HG03135 (cell line): ENCODE measurements around the gene DELE1.
"Not testable (repeated sequence)": the region's sequence is repeated elsewhere in the genome, so short reads cannot be mapped to it uniquely, and the experiment has no call there.

Source experiments
- ATAC-seq: cut with Tn5 transposase; IDR thresholded peaks from one replicate; pipeline ENCODE4 v1.9.1; 2021; ENCODE audit warnings: mild to moderate bottlenecking, moderate library complexity; ENCODE audit not compliant: unreplicated experiment

The DELE1 gene

DNA sequence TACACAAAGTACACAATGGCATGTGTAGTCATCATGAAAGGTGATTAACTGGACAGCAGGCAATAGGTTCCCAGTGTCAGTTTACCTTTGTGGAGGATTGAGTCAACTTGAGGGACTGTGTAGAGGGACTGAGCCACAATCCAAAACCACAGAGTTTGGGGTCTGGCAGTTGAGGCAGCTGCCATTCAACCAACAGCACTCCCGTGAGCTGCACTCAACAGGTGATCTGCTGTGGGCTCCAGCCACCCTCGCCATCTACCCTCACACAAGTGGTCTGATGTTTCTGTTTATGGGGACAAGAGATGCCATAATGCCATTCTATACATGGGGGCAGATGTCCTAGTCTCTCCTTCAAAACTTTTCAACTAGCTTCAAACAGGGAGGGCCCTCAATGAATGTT lies 2.9 kb upstream of the DELE1 start:
- no peak for ATAC-seq

DNA sequence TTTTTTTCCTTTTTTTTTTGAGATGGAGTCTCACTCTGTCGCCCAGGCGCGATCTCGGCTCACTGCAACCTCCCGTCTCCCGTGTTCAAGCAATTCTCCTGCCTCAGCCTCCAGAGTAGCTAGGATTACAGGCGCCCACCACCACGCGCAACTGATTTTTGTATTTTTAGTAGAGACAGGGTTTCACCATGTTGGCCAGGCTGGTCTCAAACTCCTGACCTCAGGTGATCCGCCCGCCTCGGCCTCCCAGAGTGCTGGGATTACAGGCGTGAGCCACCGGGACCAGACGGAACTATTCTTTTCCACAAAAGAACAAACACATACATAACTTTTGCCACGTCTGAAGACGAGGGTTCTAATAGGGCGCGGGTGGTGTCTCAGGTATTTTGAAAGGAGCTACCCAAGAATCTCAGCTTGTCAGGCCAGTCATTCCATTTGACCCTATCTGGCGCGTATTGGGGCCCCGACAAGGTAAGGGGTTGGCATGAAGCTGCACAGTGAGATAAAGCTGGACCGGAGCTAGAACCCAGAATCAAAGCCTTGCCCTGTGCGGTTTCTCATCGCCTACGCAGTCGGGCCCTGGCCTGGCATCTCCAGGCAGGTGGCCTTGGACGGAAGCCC lies 734 bp upstream of the DELE1 start:
- not testable (repeated sequence) for ATAC-seq

DNA sequence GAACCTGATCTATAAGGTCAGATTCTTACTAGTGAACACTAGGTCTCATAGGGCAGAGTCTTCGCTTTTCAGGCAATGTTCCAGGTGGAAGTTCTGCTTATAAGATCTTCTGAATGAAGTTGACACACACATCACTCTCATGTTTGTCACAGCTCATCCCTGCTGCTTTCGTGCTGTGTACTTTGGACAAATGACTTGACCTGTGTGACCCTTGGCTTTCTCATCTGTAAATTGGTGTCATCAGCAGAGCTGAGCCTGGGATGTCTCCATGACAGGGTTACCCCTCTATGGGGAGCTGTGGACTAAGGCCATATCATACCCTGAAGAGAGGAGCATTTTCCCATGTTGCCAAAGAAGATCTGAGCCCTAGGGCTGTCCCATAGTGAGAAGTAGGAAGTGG lies 2.8 kb downstream of the DELE1 start:
- no peak for ATAC-seq

DNA sequence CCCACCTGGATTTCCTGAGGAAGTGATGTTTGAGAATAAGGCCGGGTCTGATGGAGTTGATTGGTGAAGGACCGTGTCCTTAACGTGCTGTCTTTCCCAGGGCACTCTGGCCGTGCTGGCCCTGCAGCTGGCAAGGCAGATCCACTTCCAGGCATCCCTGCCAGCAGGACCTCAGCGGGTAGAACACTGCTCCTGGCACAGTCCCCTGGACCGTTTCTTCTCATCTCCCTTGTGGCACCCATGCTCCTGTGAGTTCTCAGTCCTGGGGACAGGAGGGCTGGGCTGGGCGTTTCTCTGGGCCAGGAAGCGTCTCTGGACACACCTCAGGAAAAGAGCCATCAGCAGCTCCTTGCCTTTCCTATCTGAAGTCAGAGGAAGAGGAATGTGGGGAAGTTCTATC lies 4.4 kb downstream of the DELE1 start:
- ATAC-seq, result no peak

DNA sequence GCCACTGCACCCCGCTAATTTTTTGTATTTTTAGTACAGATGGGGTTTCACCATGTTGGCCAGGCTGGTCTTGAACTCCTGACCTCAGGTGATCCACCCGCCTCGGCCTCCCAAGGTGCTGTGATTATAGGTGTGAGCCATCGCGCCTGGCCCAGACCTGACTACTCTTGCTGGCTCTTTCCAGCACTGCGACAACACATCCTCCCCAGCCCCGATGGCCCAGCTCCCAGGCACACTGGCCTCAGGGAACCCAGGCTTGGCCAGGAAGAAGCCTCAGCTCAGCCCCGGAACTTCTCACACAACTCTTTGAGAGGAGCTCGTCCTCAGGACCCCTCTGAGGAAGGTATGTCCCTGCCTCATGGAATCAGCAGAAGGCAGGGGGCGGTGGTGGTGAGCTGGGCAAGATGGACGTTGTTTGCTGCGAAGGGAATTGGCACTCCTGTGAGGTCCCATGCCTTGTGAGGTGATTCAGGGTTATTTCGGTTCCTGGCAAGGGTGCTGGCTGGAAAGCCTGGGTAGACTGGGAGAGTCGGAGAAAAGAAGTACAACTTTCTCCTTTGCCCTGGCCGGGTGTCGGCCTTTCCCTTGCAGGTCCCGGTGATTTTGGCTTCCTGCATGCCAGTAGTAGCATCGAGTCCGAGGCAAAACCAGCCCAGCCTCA lies 5.9 kb downstream of the DELE1 start:
- ATAC-seq, result no peak

DNA sequence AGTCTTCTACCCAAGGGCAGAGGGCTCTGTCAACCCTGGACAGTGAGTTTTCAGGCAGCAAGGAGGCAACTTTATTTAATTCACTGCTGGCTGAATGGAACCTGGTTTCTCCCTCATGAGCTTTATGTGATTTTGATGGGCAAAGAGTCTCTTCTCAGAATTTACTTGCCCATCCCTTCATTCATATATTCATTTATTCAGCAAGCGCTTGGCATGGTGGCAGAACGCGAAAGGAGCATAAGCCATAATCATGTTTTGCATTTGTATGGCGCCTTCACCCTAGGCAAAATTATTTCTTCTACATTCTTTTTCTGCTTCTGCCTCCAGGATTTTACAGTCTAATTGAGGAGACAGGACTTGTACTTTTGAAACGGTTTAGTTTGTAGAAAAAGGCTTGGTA lies 8.0 kb downstream of the DELE1 start:
- no peak for ATAC-seq

DNA sequence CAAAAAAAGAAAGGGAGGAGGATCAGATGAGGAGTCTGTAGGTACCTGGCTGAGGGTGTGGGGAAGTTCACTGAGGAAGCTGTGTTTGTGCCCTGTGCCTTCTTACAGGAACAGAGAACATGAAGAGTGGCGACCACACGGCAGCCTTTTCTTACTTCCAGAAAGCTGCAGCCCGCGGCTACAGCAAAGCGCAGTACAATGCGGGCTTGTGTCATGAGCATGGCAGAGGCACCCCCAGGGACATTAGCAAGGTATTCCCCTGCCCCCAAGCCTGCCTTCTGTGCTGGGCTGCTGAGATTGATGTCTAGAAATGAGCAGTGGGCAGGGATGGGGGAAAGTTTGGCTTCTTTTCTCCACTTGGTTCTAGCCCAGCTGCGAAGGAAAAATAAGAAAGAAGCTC lies 9.5 kb downstream of the DELE1 start:
- ATAC-seq, result no peak

DNA sequence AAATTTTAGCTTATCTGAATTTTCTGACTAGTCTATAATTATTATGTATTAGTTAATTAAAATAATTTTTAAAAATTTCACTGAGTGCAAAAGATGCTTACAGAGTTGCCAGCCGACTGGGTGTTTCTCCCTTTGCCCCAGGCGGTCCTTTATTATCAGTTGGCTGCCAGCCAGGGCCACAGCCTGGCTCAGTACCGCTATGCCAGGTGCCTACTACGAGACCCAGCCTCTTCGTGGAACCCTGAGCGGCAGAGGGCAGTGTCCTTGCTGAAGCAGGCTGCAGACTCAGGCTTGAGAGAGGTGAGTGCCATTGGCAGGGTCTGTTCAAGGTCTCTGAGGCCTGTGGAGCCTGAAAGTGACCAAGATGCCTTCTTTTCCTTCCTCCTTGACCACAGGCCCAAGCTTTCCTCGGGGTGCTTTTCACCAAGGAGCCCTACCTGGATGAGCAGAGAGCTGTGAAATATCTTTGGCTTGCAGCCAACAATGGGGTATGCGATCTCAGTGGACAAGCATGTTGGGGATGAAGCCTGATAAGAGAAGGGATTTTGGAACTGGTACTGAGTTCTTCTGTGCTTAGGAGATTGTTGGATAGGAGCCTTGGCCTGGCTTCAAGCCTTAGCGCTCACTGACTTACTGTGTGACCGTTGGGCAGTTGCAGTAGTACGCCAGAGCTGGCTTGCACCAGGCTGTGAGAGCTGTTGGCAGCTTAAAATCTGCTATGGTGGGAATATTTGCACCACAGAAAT lies 10.6 kb downstream of the DELE1 start:
- no peak for ATAC-seq

DNA sequence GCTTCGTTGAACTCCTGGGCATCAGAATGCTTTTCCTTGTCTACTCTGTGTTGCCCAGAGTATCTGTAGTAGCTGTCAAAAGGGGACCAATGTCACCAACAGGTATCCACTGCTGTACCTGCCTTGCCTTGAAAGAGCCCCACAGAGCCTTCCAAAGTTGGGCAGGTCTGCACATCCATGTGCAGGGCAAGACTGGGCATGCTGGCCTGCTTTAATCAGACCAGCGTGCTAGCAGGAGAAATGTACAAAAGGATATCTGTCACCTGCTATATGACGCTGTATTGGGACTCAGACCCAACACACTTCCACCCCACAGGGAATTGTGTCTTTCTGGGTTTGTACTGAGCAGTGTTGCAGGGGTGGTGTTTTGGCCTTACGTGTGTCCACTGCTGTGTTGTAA lies 11.9 kb downstream of the DELE1 start:
- ATAC-seq, result no peak

DNA sequence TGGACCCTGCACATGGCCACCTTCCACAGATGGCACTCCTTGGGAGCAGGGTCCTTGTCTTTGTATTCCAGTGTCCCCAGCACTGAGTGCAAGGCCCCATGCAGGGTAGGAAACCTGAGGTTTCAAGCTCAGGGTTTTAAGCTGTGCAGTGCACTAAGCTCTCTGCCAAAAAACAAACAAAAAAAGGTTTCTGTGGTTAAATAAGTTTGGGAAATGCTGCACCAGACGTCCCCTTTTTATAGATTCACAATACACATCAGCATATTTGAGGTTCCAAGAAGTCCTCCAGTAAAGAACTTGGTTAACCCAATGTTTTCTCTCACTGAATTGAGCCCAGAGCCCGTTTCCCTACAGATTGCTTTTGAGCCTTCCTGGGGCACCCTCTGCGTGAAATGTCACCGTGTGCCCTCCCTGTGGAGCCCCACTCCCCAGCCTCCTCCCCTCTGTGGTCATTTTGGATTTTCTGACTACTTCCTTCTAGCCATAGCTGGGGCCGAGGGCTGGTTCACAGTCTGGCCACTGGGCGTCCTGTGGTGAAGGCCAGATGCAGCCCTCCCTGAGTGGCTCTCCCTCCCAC lies 17.1 kb downstream of the DELE1 start:
- ATAC-seq, result no peak

DNA sequence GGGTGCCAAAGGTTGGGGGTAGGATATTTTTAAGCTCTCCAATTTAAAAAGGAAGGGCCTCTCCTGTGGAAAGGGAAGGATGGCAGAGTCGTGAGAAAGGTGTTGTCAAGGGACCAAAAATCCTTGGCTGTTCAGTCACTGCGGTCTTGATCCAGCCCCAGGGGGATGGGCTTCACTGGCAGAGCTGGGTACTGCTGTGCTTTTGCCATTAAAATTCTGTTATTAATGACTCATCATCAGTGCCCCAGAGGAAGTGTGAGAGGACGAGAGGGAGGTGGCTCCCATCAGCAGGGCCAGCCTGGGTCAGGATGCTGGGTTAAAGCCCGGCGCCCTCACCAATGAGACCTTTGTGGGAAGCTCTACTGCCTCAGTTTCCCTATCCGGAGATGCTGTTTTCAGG lies 17.6 kb downstream of the DELE1 start:
- ATAC-seq, result no peak

DNA sequence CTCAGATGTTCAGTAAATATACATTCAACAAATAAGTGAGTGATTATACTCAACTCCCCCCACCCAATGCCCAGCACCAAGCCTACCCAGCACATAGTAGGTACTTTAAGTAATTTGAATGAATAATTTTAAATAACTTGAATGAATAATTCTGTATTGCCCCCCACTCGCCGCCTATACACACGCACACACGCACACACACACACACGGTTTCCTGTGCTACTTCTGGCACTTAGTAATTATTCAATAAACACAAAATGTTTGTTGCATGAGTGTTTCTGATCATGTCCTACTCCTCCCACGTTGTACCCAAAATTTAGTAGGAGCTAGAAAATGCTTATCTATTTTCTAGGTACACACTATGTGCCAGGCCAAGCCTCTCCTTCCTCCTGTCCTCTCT lies 18.1 kb downstream of the DELE1 start:
- ATAC-seq, result no peak

DNA sequence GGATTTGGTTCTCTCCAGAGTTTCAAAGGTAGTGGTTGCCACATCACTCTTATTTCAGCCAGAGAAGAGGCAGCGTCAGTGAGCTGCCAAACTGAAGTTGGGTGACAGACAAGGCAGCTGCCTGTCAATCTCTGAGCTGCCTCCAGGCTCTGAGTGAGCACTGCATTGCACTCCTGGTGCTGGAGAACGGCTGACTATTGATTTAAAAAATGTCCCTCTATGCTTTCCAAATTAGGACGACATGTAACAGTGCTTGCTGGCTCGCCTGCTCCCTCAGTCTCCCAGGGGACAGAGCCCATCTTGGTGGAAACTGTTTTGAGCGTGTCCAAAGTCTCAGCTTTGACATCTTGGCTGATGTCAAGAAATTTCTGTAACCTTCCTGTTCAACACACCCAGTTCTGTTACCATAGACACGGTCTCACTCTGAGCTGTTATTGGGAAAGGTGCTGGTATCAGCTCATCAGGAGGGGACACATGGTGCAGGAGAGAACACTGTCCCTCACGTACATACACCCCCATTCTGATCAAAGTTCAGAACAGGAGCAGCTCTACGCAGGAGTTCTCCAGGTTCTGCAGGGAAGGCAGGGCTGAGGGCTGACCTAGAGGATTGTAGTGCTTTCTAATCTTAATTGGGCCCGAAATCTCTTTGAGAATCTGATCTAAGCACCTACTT lies 18.6 kb downstream of the DELE1 start:
- no peak for ATAC-seq

DNA sequence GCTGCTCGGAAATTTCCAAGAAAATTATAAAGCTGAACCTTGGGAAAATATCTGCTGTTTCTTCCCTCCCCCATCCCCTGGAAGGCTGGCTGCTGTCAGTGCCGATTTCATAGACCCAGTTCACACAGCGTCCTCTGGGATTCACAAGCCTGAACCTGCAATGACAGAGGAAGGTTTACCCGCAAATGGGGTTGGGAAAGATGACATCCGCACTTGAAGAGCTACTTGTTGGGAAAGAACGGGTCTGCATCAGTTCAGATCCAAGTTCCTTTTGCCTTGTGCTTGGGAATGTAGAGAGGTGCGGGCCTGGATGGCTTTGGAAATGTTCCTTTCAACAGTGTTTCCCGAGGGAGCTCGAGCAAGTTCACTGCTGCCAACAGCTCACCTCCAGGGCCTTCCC lies 20.4 kb downstream of the DELE1 start:
- ATAC-seq, result no peak

DNA sequence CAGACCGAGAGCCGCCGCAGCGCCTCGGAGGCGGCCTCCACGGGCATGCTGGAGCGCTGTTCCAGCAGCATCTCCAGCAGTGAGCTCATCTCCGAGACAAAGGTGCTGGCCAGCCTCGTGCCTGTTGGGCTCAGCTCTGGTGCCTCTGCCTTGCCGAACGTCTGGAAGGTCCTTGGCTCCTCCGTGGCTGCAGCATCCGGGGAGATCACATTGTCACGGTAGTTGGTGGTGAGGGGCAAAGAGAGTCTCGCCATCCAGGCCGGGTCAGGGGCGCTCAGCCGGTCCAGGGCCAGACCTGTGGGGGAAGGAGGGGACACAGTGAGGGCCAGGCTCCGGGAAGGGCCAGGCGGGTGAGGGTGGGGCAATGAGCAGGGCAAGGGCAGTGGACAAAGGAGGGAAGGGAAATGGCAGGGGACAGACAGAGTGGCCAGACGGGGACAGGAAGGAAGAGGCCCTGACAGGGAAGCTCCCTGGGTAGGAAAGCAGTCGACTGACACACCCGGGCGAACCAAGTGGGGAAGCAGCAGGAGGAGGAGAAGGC lies 21.9 kb downstream of the DELE1 start:
- no peak for ATAC-seq

DNA sequence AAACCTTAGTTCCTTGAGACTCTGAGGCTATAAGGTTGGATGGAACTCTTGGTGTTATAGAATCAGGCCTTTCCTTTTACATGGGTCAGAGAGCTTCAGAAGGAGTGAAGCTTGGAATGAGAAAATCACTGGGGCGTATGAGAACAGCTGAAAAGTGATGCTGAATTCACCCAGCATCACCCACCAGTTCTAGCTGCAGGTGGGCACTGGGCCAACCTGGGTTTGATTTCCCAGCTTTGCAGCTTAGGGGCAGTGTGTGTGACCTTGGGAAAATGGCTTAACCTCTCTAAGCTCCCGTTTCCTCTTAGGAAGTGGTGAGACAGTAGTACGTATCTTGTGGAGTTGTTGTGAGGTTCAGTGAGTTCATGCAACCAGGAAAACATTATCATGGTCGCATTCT lies 23.6 kb downstream of the DELE1 start:
- no peak for ATAC-seq

DNA sequence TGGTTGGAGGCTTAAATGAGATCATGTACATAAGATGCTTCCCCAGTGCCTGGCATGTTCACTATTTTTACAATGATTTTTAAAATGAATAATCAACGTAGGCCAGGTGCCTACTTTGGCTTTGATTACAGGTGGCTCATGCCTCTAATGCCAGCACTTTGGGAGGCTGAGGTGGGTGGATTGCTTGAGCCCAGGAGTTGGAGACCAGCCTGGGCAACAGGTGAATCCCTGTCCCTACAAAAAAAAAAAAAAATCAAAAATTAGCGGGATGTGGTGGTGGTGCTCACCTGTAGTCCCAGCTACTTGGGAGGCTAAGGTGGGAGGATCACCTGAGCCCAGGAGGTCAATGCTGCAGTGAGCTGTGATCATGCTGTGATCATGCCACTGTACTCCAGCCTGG lies 25.1 kb downstream of the DELE1 start:
- no peak for ATAC-seq

DNA sequence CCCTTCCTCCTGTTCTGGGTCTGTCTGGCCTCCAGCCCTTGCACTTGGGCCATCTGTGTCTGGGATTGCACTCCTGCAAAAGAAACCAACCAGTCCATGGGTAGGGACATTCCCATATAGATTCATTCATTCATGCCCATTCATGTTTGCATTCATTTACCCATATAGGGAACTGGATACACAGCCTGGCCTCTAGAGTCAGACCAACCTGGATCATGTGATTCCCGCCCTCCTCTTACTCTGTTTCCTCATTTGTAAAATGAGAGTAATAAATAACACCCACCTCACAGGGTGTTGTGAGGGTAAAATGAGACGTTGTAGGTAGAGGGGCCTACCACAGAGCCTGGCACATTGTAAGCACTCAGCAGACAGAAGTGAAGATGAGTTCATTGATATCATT lies 25.8 kb downstream of the DELE1 start:
- ATAC-seq, result no peak

DNA sequence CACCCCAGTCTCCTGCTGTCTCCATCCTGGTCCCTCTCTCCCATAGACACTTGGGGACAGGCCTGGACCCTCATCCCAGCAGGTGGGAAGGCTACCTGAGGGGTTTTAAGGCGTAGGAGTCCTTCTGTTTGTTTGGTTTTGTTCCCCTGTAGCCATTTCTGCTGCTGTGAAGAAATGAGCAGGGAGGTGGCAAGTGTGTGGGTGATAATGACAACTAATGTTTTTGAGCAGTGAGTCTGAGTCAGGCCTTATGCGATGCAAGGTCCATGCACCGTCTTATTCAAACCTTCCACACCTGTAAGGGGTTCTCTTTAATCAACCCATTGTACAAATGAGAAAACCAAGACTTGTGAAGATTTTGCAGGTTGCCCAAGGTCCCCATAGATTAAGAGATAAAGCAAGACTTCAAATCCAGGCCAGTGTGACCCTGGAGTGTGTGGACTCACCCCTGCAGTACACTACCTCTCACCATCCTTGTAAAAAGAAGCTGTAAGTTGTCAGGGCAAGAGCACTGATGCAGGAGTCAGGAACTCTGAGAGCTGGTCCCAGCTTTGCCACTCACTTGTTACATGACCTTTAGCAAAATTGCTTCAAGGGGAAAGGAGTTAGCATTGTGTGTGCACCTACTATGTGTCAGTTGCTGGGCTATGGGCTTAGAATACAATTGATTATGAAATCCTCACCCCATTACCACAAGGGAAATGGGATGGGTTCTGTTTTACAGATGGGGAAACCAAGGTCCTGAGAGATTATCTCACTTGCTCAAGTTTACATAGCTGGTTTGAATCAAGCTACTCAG lies 26.7 kb downstream of the DELE1 start:
- no peak for ATAC-seq

DNA sequence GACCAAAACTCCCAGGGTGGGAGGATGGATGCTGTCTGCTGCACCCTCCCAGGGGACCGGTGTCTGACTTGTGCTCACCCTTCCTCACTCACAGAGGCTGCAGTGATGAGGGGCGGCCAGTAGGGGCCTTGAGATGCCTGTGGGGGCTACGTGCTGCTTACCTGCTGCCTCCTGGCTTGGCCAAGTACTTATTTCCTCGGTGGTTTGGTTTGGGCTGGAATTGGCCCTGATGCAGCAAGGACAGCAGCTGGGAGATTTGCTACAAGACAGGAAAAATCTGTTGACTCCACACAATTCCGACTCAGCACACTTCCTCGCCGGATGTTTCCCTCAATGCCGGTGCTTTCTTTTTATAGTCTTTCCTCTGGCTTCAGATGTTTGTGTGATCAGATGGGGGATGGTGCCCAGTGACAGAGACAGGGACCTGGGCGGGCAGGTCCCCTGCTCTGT lies 27.7 kb downstream of the DELE1 start:
- peak; percentile 77 for ATAC-seq
